ENCODE data around the gene ANKRD33. TPM values are rescaled to one million over a fixed set of nuclear protein-coding genes. Genes with fewer than 3 reads are reported as not detected.
A peak's percentile ranks its signal among the peaks of the same experiment; 100 is the strongest.

Gene ANKRD33
- total RNA-seq, 1 experiment from 2014 or later = 0.81 TPM

DNA sequence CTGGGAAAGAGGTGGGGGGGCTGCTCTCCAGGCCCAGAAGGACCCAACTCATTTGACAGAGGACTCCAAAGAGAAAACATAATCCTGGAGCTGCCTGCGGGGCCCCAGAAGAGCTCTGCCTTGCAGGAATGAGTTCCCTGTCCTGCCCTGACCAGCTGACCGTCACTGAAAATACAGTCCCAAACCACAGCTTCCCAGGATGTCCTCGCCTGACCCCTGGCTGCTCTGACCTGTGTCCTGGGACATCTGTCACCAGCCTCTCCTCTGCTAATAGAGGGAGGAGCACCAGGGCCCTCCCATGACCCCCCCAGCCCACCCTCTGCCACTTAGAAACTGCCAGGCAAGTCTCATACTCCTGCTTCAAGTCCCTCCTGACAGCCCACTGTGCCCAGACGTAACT lies 49.1 kb upstream of the ANKRD33 start:
- Histone ChIP-seq H3K4me1 (ENCODE audit: insufficient read depth, low read length) (no peaks in the 10 kb centered on the region; the same call in 1 of the 2 replicates), H4K20me1 (ENCODE audit: control insufficient read depth, insufficient read depth, insufficient read length) (no peaks in the 10 kb centered on the region), H3K23ac (ENCODE audit: insufficient read length, low read depth, low read length) (no peak overlapping the region), H3K18ac (ENCODE audit: insufficient read length, low read depth, low read length) (no peak overlapping the region), H3K79me1 (ENCODE audit: insufficient read depth, low read depth, low read length, poor library complexity, severe bottlenecking) (no peaks in the 10 kb centered on the region), H2AK5ac (ENCODE audit: insufficient read length, low read length) (no peak overlapping the region), H4K8ac (replicated peaks; ENCODE audit: insufficient read length, low read depth, low read length) (no peak overlapping the region), H4K91ac (ENCODE audit: insufficient read length, low read depth, low read length) (no peak overlapping the region), H3K23me2 (ENCODE audit: insufficient read length, low read depth, low read length, poor library complexity, severe bottlenecking) (no peaks in the 10 kb centered on the region), H4K5ac (ENCODE audit: insufficient read length, low read depth, low read length) (no peak overlapping the region), H2BK5ac (ENCODE audit: insufficient read length, low read length) (no peak overlapping the region), H3K4me2 (ENCODE audit: insufficient read depth, insufficient read length, low read length) (no peak overlapping the region), H3K56ac (ENCODE audit: insufficient read length, low read depth, low read length) (no peak overlapping the region), H3K4ac (ENCODE audit: low read depth, low read length) (no peak overlapping the region), H3K27ac (ENCODE audit: insufficient read length, low read depth, low read length) (no peak overlapping the region), H3K14ac (ENCODE audit: insufficient read depth, low read length) (no peak overlapping the region), H3T11ph (ENCODE audit: low read length) (no peak overlapping the region), H2BK12ac (ENCODE audit: insufficient read length, low read depth, low read length) (no peak overlapping the region), H2BK120ac (ENCODE audit: low read depth, low read length, poor library complexity, severe bottlenecking) (no peak overlapping the region), H3K27me3 (ENCODE audit: insufficient read depth, low read length) (no peaks in the 10 kb centered on the region), H3K9me3 (ENCODE audit: control insufficient read depth, low read depth, low read length) (no peaks in the 10 kb centered on the region), H2BK15ac (ENCODE audit: low read depth, low read length) (no peak overlapping the region), H3K79me2 (ENCODE audit: insufficient read depth, low read length) (no peaks in the 10 kb centered on the region), H2AFZ (ENCODE audit: low read length) (no peak overlapping the region), H3K9ac (ENCODE audit: extremely low read depth, insufficient read length, low read length) (no peak overlapping the region), H2BK20ac (ENCODE audit: low read depth, low read length, poor library complexity, severe bottlenecking) (no peak overlapping the region)
- H3K4me3 Mint-ChIP-seq = no peak overlapping the region
- H3K4me1 Mint-ChIP-seq = peaks cover 64 to 76% of the 10 kb centered on the region in 2 experiments
- H3K27me3 Mint-ChIP-seq (ENCODE audit: low read depth) = peaks cover 21% of the 10 kb centered on the region
- no peaks in the 10 kb centered on the region for H3K9me3 Mint-ChIP-seq
- WGBS (ENCODE audit: extremely low coverage, insufficient read length, low lambda C conversion rate) = no CpG with 5 or more reads among the region's 4 CpGs
- DNase-seq = no peak
- peak overlapping the region in 1 of 3 experiments; percentile 11; a peak in 2 of 7 replicates for H3K27ac Mint-ChIP-seq
- TF ChIP-seq, protein P1, sequence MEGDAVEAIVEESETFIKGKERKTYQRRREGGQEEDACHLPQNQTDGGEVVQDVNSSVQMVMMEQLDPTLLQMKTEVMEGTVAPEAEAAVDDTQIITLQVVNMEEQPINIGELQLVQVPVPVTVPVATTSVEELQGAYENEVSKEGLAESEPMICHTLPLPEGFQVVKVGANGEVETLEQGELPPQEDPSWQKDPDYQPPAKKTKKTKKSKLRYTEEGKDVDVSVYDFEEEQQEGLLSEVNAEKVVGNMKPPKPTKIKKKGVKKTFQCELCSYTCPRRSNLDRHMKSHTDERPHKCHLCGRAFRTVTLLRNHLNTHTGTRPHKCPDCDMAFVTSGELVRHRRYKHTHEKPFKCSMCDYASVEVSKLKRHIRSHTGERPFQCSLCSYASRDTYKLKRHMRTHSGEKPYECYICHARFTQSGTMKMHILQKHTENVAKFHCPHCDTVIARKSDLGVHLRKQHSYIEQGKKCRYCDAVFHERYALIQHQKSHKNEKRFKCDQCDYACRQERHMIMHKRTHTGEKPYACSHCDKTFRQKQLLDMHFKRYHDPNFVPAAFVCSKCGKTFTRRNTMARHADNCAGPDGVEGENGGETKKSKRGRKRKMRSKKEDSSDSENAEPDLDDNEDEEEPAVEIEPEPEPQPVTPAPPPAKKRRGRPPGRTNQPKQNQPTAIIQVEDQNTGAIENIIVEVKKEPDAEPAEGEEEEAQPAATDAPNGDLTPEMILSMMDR (conservative IDR thresholded peaks at IDR 0.05) = no peak
- H3K36me3 Mint-ChIP-seq (ENCODE audit: insufficient read depth in 1 of 3, low read depth in 3 of 3) = peaks cover 0 to 6% (median 3%) of the 10 kb centered on the region in 3 experiments; a peak in 3 of 7 replicates

Measured in H9 (cell line).